ENCODE results near the gene SFMBT1.

Gene SFMBT1

GRCh38 chr3:53075743-53076140, 29.9 kb upstream of the SFMBT1 start:
- Histone ChIP-seq H4K91ac (ENCODE audit: low read length) (no peak overlapping the region), H3K9me3 (ENCODE audit: control insufficient read depth, low read length) (no peaks in the 10 kb centered on the region), H3K9ac (ENCODE audit: low read length) (no peak overlapping the region), H3K4ac (ENCODE audit: low read depth in 1 of 2, low read length in 2 of 2) (no peak overlapping the region), H3K79me1 (replicated peaks; ENCODE audit: low read length, poor library complexity, severe bottlenecking) (no peaks in the 10 kb centered on the region), H3K4me1 (ENCODE audit: control insufficient read depth, insufficient read depth, low read depth, low read length) (peaks cover 12% of the 10 kb centered on the region), H3K18ac (ENCODE audit: low read depth in 1 of 2, low read length in 2 of 2) (no peak overlapping the region), H3K4me2 (ENCODE audit: low read length, poor library complexity, severe bottlenecking) (no peak overlapping the region), H3K14ac (ENCODE audit: low read length in 2 of 2) (no peak overlapping the region), H3K4me3 (ENCODE audit: insufficient read depth in 1 of 2, low read depth in 1 of 2, low read length in 2 of 2) (no peak overlapping the region), H4K8ac (ENCODE audit: low read length) (no peak overlapping the region), H2BK12ac (ENCODE audit: low read length in 2 of 2) (no peak overlapping the region), H2AK5ac (ENCODE audit: low read length, severe bottlenecking) (no peak overlapping the region), H3K23ac (ENCODE audit: low read length in 2 of 2) (no peak overlapping the region), H2AFZ (ENCODE audit: low read depth, low read length) (no peak overlapping the region), H2BK5ac (ENCODE audit: low read depth, low read length, poor library complexity, severe bottlenecking) (no peak overlapping the region), H3K27me3 (ENCODE audit: control insufficient read depth in 1 of 2, insufficient read depth in 1 of 2, low read length in 2 of 2) (peaks cover 0 to 12% of the 10 kb centered on the region in 2 experiments), H2BK15ac (ENCODE audit: low read depth, poor library complexity, severe bottlenecking) (no peak overlapping the region), H3K36me3 (ENCODE audit: control insufficient read depth in 1 of 2, insufficient read depth in 2 of 2, low read depth in 1 of 2, low read length in 2 of 2) (peaks cover 0 to 6% of the 10 kb centered on the region in 2 experiments), H3K27ac (ENCODE audit: low read length, poor library complexity, severe bottlenecking) (no peak overlapping the region), H2BK120ac (ENCODE audit: low read depth, low read length) (no peak overlapping the region)
- DNase-seq, result no peak
- 90% methylated on average over 3 of the region's 3 CpGs for WGBS

- Histone ChIP-seq H3K4ac (ENCODE audit: low read depth in 1 of 2, low read length in 2 of 2) (no peak overlapping the region), H3K9me3 (ENCODE audit: control insufficient read depth, low read length) (no peaks in the 10 kb centered on the region), H3K9ac (ENCODE audit: low read length) (no peak overlapping the region), H2BK12ac (ENCODE audit: low read length in 2 of 2) (no peak overlapping the region), H3K79me1 (replicated peaks; ENCODE audit: low read length, poor library complexity, severe bottlenecking) (no peaks in the 10 kb centered on the region), H3K23ac (ENCODE audit: low read length in 2 of 2) (no peak overlapping the region), H2AFZ (ENCODE audit: low read depth, low read length) (no peak overlapping the region), H4K8ac (ENCODE audit: low read length) (no peak overlapping the region), H3K14ac (ENCODE audit: low read length in 2 of 2) (no peak overlapping the region), H3K4me3 (ENCODE audit: insufficient read depth in 1 of 2, low read depth in 1 of 2, low read length in 2 of 2) (peak overlapping the region in 1 of 2 experiments; percentile 20), H3K4me2 (ENCODE audit: low read length, poor library complexity, severe bottlenecking) (no peak overlapping the region), H3K27ac (ENCODE audit: low read length, poor library complexity, severe bottlenecking) (no peak overlapping the region), H3K27me3 (ENCODE audit: control insufficient read depth in 1 of 2, insufficient read depth in 1 of 2, low read length in 2 of 2) (peaks cover 0 to 8% of the 10 kb centered on the region in 2 experiments), H2BK5ac (ENCODE audit: low read depth, low read length, poor library complexity, severe bottlenecking) (no peak overlapping the region), H3K18ac (ENCODE audit: low read depth in 1 of 2, low read length in 2 of 2) (no peak overlapping the region), H3K36me3 (ENCODE audit: control insufficient read depth in 1 of 2, insufficient read depth in 2 of 2, low read depth in 1 of 2, low read length in 2 of 2) (peaks cover 0 to 6% of the 10 kb centered on the region in 2 experiments), H4K91ac (ENCODE audit: low read length) (no peak overlapping the region), H2BK15ac (ENCODE audit: low read depth, poor library complexity, severe bottlenecking) (no peak overlapping the region), H2AK5ac (ENCODE audit: low read length, severe bottlenecking) (no peak overlapping the region), H2BK120ac (ENCODE audit: low read depth, low read length) (no peak overlapping the region), H3K4me1 (ENCODE audit: control insufficient read depth, insufficient read depth, low read depth, low read length) (peaks cover 12% of the 10 kb centered on the region)
- WGBS, result 85% methylated on average over 8 of the region's 9 CpGs
- DNase-seq, result no peak
Measured at GRCh38 chr3:53074761-53075742, 29.2 kb upstream of the SFMBT1 start.

DNA sequence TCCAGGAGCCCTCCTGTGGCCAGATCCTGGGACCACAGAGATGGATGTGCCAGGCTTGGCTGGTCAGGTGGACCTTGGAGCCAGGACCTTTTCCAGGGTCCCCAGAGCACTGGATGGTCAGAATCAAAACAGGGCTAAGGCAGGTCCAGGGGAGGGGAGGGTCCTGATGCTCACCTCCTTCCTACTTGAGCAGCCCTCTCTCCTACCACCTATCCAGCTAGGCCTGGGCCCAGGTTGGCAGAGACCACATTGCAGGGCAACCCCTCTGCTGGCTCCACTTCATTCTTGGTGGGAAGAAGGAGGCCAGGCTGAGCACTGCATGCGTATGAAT, 28.5 kb upstream of the SFMBT1 start:
- no peak overlapping the region for H2BK120ac ChIP-seq (ENCODE audit: low read depth, low read length)
- no peak overlapping the region for H2AK5ac ChIP-seq (ENCODE audit: low read length, severe bottlenecking)
- no peak overlapping the region for H2BK15ac ChIP-seq (ENCODE audit: low read depth, poor library complexity, severe bottlenecking)
- H3K4me3 ChIP-seq (ENCODE audit: insufficient read depth in 1 of 2, low read depth in 1 of 2, low read length in 2 of 2), result no peak overlapping the region
- H3K18ac ChIP-seq (ENCODE audit: low read depth in 1 of 2, low read length in 2 of 2), result no peak overlapping the region
- H3K36me3 ChIP-seq (ENCODE audit: control insufficient read depth in 1 of 2, insufficient read depth in 2 of 2, low read depth in 1 of 2, low read length in 2 of 2), result peaks cover 0 to 6% of the 10 kb centered on the region in 2 experiments
- H3K14ac ChIP-seq (ENCODE audit: low read length in 2 of 2), result no peak overlapping the region
- no peaks in the 10 kb centered on the region for H3K79me1 ChIP-seq (replicated peaks; ENCODE audit: low read length, poor library complexity, severe bottlenecking)
- H3K4me1 ChIP-seq (ENCODE audit: control insufficient read depth, insufficient read depth, low read depth, low read length), result peaks cover 16% of the 10 kb centered on the region
- H2AFZ ChIP-seq (ENCODE audit: low read depth, low read length), result no peak overlapping the region
- no peak overlapping the region for H3K27ac ChIP-seq (ENCODE audit: low read length, poor library complexity, severe bottlenecking)
- WGBS, result 97% methylated on average over 1 of the region's 1 CpG
- no peak overlapping the region for H3K23ac ChIP-seq (ENCODE audit: low read length in 2 of 2)
- peaks cover 5 to 12% of the 10 kb centered on the region in 2 experiments for H3K27me3 ChIP-seq (ENCODE audit: control insufficient read depth in 1 of 2, insufficient read depth in 1 of 2, low read length in 2 of 2)
- no peak overlapping the region for H3K4me2 ChIP-seq (ENCODE audit: low read length, poor library complexity, severe bottlenecking)
- no peak overlapping the region for H3K9ac ChIP-seq (ENCODE audit: low read length)
- H3K4ac ChIP-seq (ENCODE audit: low read depth in 1 of 2, low read length in 2 of 2), result no peak overlapping the region
- H3K9me3 ChIP-seq (ENCODE audit: control insufficient read depth, low read length), result no peaks in the 10 kb centered on the region
- H2BK12ac ChIP-seq (ENCODE audit: low read length in 2 of 2), result no peak overlapping the region
- H2BK5ac ChIP-seq (ENCODE audit: low read depth, low read length, poor library complexity, severe bottlenecking), result no peak overlapping the region
- no peak overlapping the region for H4K8ac ChIP-seq (ENCODE audit: low read length)
- H4K91ac ChIP-seq (ENCODE audit: low read length), result no peak overlapping the region
- DNase-seq, result no peak

DNA sequence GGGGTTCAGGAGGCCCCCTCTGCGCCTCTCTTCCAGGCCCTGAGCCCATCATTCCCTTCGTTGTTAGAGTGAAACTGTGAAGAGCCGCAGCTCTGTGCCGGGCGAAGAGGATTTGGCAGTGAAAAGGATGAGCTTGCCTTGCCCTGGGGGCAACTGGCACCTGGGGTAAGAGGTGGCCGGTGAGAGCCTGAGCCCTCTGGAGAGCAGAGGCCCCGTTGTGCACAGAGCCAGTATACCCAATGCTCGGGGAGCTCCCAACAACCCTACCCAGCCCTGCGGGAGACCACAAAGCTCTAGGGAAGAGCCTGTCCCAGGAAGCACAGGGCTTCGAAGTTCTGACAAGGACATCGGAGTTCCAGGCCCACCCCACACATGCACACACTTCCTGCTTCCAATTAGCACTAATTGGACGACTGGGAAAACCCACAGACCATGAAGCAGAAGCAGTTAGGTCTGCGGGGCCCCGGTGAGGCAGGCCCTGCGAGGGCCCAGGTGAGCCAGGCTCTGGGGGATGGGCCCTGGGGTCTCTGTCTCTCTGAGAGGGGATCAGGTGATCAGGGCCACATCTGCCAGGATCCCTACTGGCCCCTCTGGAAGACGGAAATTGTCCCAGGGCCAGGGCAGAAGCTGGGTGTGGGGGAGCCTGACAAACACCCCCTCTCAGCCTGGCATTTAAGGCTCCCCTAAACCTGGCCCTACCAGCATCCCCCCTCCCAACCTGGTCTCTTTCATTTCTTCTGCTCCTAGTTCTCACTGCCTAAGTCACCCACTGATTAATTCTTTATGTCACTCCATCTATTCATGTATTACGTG, 27.9 kb upstream of the SFMBT1 start:
- 79% methylated on average over 17 of the region's 17 CpGs for WGBS
- H3K14ac ChIP-seq (ENCODE audit: low read length in 2 of 2), result no peak overlapping the region

More for the DNA sequence above, 27.9 kb upstream of the SFMBT1 start:
- no peak overlapping the region for H3K4me2 ChIP-seq (ENCODE audit: low read length, poor library complexity, severe bottlenecking)
- no peak overlapping the region for H2BK15ac ChIP-seq (ENCODE audit: low read depth, poor library complexity, severe bottlenecking)
- no peaks in the 10 kb centered on the region for H3K9me3 ChIP-seq (ENCODE audit: control insufficient read depth, low read length)
- no peak overlapping the region for H4K91ac ChIP-seq (ENCODE audit: low read length)
- no peak overlapping the region for H3K27ac ChIP-seq (ENCODE audit: low read length, poor library complexity, severe bottlenecking)
- H3K27me3 ChIP-seq (ENCODE audit: control insufficient read depth in 1 of 2, insufficient read depth in 1 of 2, low read length in 2 of 2), result peaks cover 5 to 12% of the 10 kb centered on the region in 2 experiments
- peak overlapping the region in 1 of 2 experiments; percentile 83 for H3K4me3 ChIP-seq (ENCODE audit: insufficient read depth in 1 of 2, low read depth in 1 of 2, low read length in 2 of 2)
- H3K18ac ChIP-seq (ENCODE audit: low read depth in 1 of 2, low read length in 2 of 2), result no peak overlapping the region
- H2AFZ ChIP-seq (ENCODE audit: low read depth, low read length), result no peak overlapping the region
- H3K4me1 ChIP-seq (ENCODE audit: control insufficient read depth, insufficient read depth, low read depth, low read length), result peaks cover 16% of the 10 kb centered on the region
- H3K9ac ChIP-seq (ENCODE audit: low read length), result peak overlapping the region; percentile 84
- no peak overlapping the region for H2BK12ac ChIP-seq (ENCODE audit: low read length in 2 of 2)
- H2AK5ac ChIP-seq (ENCODE audit: low read length, severe bottlenecking), result no peak overlapping the region
- no peaks in the 10 kb centered on the region for H3K79me1 ChIP-seq (replicated peaks; ENCODE audit: low read length, poor library complexity, severe bottlenecking)
- no peak overlapping the region for H3K4ac ChIP-seq (ENCODE audit: low read depth in 1 of 2, low read length in 2 of 2)
- no peak overlapping the region for H2BK120ac ChIP-seq (ENCODE audit: low read depth, low read length)
- no peak for DNase-seq
- no peak overlapping the region for H4K8ac ChIP-seq (ENCODE audit: low read length)
- peaks cover 0 to 6% of the 10 kb centered on the region in 2 experiments for H3K36me3 ChIP-seq (ENCODE audit: control insufficient read depth in 1 of 2, insufficient read depth in 2 of 2, low read depth in 1 of 2, low read length in 2 of 2)
- no peak overlapping the region for H3K23ac ChIP-seq (ENCODE audit: low read length in 2 of 2)
- no peak overlapping the region for H2BK5ac ChIP-seq (ENCODE audit: low read depth, low read length, poor library complexity, severe bottlenecking)

Measured in mesenchymal stem cell (in vitro differentiated cells and primary cell).